ENCODE data around the gene OTX2. TPM values are rescaled to one million over a fixed set of nuclear protein-coding genes. Genes with fewer than 3 reads are reported as not detected.

OTX2 gene
- total RNA-seq, 1 donor from 2014 or later, result not detected

GRCh38 chr14:56751471-56751870 lies 58.8 kb downstream of the OTX2 start:
- no peak for ATAC-seq
- no peak for DNase-seq (ENCODE audit: missing footprints)
- intact Hi-C loops (cut with DNase I), result no loop called here

Other genes with a start within 250 kb of the OTX2 start
- 5.9 TPM for gene TMEM260, start 230.7 kb downstream of the OTX2 start, total RNA-seq

Measured in Right ventricle myocardium inferior (tissue), 1 donor.